Gastroesophageal sphincter (tissue), 4 donors: ENCODE measurements around the gene CASKIN1. TPM values are rescaled to one million over a fixed set of nuclear protein-coding genes. Genes with fewer than 3 reads are reported as not detected.
A peak's percentile ranks its signal among the peaks of the same experiment; 100 is the strongest.

Source experiments
- ATAC-seq: fragments of 150-250 bp; one replicate; pipeline ENCODE4 v1.9.1; 2016; ENCODE audit warnings: mild to moderate bottlenecking, moderate library complexity
- H3K27ac ChIP-seq, 4 donors: fragments of 200-600 bp; sonication (generic) in 3 of 4; 1 replicate in 3 of 4; 2 replicates in 1 of 4; pipeline ENCODE4 v1.5.1; 2016 to 2019
- H3K27me3 ChIP-seq: fragments of 200-600 bp; sonication (generic); one replicate; pipeline ENCODE4 v1.5.1; 2019
- H3K36me3 ChIP-seq, 2 donors: fragments of 200-600 bp; sonication (generic); one replicate each; pipeline ENCODE4 v1.5.1; 2019; ENCODE audit warnings: control low read depth in 1 of 2
- H3K4me1 ChIP-seq, 3 donors: fragments of 200-600 bp; sonication (generic); 1 replicate in 2 of 3; 2 replicates in 1 of 3; pipeline ENCODE4 v1.5.1; 2016 to 2019; ENCODE audit warnings: control low read depth in 2 of 3
- H3K4me3 ChIP-seq, 2 donors: fragments of 200-600 bp; sonication (generic); one replicate each; pipeline ENCODE4 v1.5.1; 2019; ENCODE audit warnings: mild to moderate bottlenecking in 1 of 2, moderate library complexity in 1 of 2
- H3K9me3 ChIP-seq, 3 donors: fragments of 200-600 bp; sonication (generic); one replicate each; pipeline ENCODE4 v1.5.1; 2017 to 2019; ENCODE audit warnings: control low read depth in 2 of 3
- CTCF ChIP-seq, 4 experiments: fragments of 200-600 bp in 2 of 4; fragments of 450-650 bp in 2 of 4; sonication (generic) in 1 of 4; IDR thresholded peaks; one replicate each; pipeline ENCODE4 v1.5.1; 2017 to 2019; ENCODE audit warnings: antibody characterized with exemption in 4 of 4, mild to moderate bottlenecking in 2 of 4, moderate library complexity in 2 of 4
- EP300 ChIP-seq: sonication (generic); formaldehyde crosslinking; IDR thresholded peaks from one replicate; pipeline ENCODE4 v1.6.1; 2017; ENCODE audit warnings: antibody characterized with exemption, mild to moderate bottlenecking
- POLR2A ChIP-seq, 2 donors: fragments of 450-650 bp; IDR thresholded peaks; one replicate each; pipeline ENCODE4 v1.6.1; 2017; ENCODE audit warnings: antibody characterized with exemption in 2 of 2, mild to moderate bottlenecking in 2 of 2, moderate library complexity in 1 of 2
- POLR2AphosphoS5 ChIP-seq: sonication (generic); formaldehyde crosslinking; IDR thresholded peaks from one replicate; pipeline ENCODE4 v1.6.1; 2017; ENCODE audit warnings: antibody characterized with exemption
- WGBS, 2 donors: methylation state at CpG; one replicate each; pipeline ENCODE4 v1.1.5; 2018; ENCODE audit warnings: low coverage in 1 of 2; 5-methylcytosine and 5-hydroxymethylcytosine counted together
- total RNA-seq, 4 donors: library from RNA; depleted of rRNA; stranded (reverse); fragments of >200 nt; gene quantifications; one replicate each; pipeline ENCODE4 v1.1.0, GENCODE V29; 2016

Gene CASKIN1
- total RNA-seq, 4 donors from 2014 or later, result 0.27 to 0.35 TPM; not detected in 2

GRCh38 chr16:2167068-2167638 lies 29.3 kb downstream of the CASKIN1 start:
- Histone ChIP-seq H3K27ac (no peak overlapping the region), H3K9me3 (no peaks in the 10 kb centered on the region), H3K4me1 (peaks cover 0 to 25% (median 3%) of the 10 kb centered on the region in 3 donors), H3K4me3 (no peak overlapping the region), H3K36me3 (peaks cover 0 to 76% of the 10 kb centered on the region in 2 donors), H3K27me3 (no peaks in the 10 kb centered on the region)
- TF ChIP-seq POLR2A (IDR thresholded peaks at IDR 0.05) (no peak), POLR2AphosphoS5 (no peak), EP300 (no peak), CTCF (IDR thresholded peaks at IDR 0.05) (no peak)
- ATAC-seq, result no peak
- 80% methylated on average over 1 of the region's 18 CpGs; no CpG with 5 or more reads in 1 of the 2 donors for WGBS, 2 donors

DNA sequence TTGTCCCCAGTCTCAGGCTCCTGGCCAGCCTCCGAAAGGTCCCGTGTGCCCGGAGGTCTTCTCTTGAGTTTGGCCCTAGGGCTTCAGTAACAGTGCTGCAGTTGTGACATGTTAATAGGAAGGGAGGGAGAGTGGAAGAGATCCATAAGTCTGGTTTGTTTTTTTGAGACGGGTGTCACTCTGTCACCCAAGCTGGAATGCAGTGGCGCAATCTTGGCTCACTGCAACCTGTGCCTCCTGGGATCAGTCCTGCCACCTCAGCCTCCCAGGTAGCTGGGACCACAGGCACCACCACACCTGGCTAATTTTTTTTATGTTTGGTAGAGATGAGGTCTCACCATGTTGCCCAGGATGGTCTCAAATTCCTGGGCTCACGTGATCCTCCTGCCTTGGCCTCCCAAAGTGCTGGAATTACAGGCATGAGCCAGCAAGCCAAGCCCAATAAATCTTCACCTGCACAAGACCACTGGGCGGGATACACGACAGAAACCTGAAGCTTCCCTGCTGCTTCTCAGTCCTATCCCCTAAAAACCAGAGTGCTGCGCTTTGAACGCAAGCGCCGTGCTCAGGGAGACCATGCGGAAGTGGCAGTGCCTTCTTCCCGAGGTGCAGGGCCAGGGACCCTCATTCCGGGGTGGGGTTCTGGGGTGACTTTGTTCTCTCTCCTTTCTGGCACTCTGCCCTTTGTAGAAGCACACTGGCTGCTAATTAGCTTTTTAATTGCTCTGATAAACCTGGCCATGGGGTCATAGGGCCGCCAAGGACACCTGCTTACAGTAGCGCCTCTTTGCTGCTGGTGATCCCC lies 29.9 kb downstream of the CASKIN1 start:
- no peak overlapping the region for H3K4me3 ChIP-seq
- TF ChIP-seq POLR2A (IDR thresholded peaks at IDR 0.05) (no peak), CTCF (IDR thresholded peaks at IDR 0.05) (no peak), EP300 (no peak), POLR2AphosphoS5 (no peak)
- no peak overlapping the region for H3K27ac ChIP-seq
- ATAC-seq, result no peak
- H3K4me1 ChIP-seq, result peaks cover 0 to 32% (median 8%) of the 10 kb centered on the region in 3 donors
- H3K9me3 ChIP-seq, result no peaks in the 10 kb centered on the region
- peaks cover 0 to 69% of the 10 kb centered on the region in 2 donors for H3K36me3 ChIP-seq
- WGBS, 2 donors, result 81 to 100% methylated on average over 1 to 3 of the region's 17 CpGs
- H3K27me3 ChIP-seq, result no peaks in the 10 kb centered on the region

- H3K4me1 ChIP-seq, result peaks cover 0 to 38% (median 8%) of the 10 kb centered on the region in 3 donors
- TF ChIP-seq POLR2A (IDR thresholded peaks at IDR 0.05) (no peak), EP300 (no peak), POLR2AphosphoS5 (no peak), CTCF (IDR thresholded peaks at IDR 0.05) (no peak)
- no peaks in the 10 kb centered on the region for H3K9me3 ChIP-seq
- H3K27me3 ChIP-seq, result no peaks in the 10 kb centered on the region
- H3K27ac ChIP-seq, result no peak overlapping the region
- peaks cover 0 to 63% of the 10 kb centered on the region in 2 donors for H3K36me3 ChIP-seq
- no peak overlapping the region for H3K4me3 ChIP-seq
- 100% methylated on average over 2 of the region's 12 CpGs; no CpG with 5 or more reads in 1 of the 2 donors for WGBS, 2 donors
- no peak for ATAC-seq
These were observed 30.5 kb downstream of the CASKIN1 start for GRCh38 chr16:2165861-2166260.

GRCh38 chr16:2163211-2163881 lies 33.1 kb downstream of the CASKIN1 start:
- Histone ChIP-seq H3K27ac (peak overlapping the region in 3 of 4 donors; percentile 11 to 95 (median 94)), H3K4me1 (peaks cover 3 to 54% (median 28%) of the 10 kb centered on the region in 3 donors), H3K36me3 (peaks cover 0 to 38% of the 10 kb centered on the region in 2 donors), H3K27me3 (no peaks in the 10 kb centered on the region), H3K4me3 (no peak overlapping the region), H3K9me3 (no peaks in the 10 kb centered on the region)
- TF ChIP-seq CTCF (IDR thresholded peaks at IDR 0.05) (no peak), POLR2A (IDR thresholded peaks at IDR 0.05) (no peak), POLR2AphosphoS5 (no peak), EP300 (no peak)
- ATAC-seq, result no peak
- WGBS, 2 donors, result no CpG with 5 or more reads among the region's 26 CpGs
